ENCODE results near the gene IL33. TPM values are rescaled to one million over a fixed set of nuclear protein-coding genes. Genes with fewer than 3 reads are reported as not detected.

Gene IL33
- total and polyA plus RNA-seq, 2 experiments from 2014 or later = not detected

DNA sequence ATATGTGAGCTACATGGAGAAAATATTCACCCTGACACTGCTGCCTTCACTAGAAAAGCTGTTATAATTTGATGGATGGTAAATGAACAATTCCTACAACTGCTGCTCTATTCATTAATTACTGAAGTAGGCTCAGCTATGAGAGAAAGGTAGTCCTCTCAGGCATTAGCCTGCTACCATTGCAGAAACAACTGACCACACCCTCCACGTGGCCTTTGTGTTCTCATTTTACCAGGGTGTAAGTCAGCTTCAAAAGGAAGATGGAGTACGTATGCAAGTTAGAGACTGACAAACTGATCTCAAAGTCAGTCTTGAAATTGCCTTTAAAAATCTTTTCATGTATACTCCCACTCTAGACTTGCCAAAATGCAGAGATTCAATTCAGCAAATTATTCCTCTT lies 86.3 kb downstream of the IL33 start:
- TF ChIP-seq REST (IDR thresholded peaks at IDR 0.05; ENCODE audit: unreplicated experiment) (no peak), STAT1 (IDR thresholded peaks at IDR 0.05; ENCODE audit: unreplicated experiment) (no peak), JUNB (IDR thresholded peaks at IDR 0.05; ENCODE audit: unreplicated experiment) (no peak), POLR2AphosphoS5 (IDR thresholded peaks at IDR 0.05; ENCODE audit: low read depth) (no peak), CREB1 (CRISPR knock-in tag; IDR thresholded peaks at IDR 0.05; ENCODE audit: low read depth) (no peak), NANOG (IDR thresholded peaks at IDR 0.05; ENCODE audit: borderline replicate concordance) (no peak), EZH2 (IDR thresholded peaks at IDR 0.05; ENCODE audit: low read depth, unreplicated experiment) (no peak), ZNF331 (CRISPR knock-in tag; IDR thresholded peaks at IDR 0.05; ENCODE audit: low read depth) (no peak), ZNF114 (CRISPR knock-in tag; IDR thresholded peaks at IDR 0.05) (no peak), EZH2phosphoT487 (IDR thresholded peaks at IDR 0.05; ENCODE audit: unreplicated experiment) (no peak), CTCF (conservative IDR thresholded peaks at IDR 0.05; ENCODE audit: low read depth in 2 of 2) (no peak)
- TF ChIP-seq, protein P1, sequence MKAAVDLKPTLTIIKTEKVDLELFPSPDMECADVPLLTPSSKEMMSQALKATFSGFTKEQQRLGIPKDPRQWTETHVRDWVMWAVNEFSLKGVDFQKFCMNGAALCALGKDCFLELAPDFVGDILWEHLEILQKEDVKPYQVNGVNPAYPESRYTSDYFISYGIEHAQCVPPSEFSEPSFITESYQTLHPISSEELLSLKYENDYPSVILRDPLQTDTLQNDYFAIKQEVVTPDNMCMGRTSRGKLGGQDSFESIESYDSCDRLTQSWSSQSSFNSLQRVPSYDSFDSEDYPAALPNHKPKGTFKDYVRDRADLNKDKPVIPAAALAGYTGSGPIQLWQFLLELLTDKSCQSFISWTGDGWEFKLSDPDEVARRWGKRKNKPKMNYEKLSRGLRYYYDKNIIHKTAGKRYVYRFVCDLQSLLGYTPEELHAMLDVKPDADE (IDR thresholded peaks at IDR 0.05) = no peak
- TF ChIP-seq, protein P2, sequence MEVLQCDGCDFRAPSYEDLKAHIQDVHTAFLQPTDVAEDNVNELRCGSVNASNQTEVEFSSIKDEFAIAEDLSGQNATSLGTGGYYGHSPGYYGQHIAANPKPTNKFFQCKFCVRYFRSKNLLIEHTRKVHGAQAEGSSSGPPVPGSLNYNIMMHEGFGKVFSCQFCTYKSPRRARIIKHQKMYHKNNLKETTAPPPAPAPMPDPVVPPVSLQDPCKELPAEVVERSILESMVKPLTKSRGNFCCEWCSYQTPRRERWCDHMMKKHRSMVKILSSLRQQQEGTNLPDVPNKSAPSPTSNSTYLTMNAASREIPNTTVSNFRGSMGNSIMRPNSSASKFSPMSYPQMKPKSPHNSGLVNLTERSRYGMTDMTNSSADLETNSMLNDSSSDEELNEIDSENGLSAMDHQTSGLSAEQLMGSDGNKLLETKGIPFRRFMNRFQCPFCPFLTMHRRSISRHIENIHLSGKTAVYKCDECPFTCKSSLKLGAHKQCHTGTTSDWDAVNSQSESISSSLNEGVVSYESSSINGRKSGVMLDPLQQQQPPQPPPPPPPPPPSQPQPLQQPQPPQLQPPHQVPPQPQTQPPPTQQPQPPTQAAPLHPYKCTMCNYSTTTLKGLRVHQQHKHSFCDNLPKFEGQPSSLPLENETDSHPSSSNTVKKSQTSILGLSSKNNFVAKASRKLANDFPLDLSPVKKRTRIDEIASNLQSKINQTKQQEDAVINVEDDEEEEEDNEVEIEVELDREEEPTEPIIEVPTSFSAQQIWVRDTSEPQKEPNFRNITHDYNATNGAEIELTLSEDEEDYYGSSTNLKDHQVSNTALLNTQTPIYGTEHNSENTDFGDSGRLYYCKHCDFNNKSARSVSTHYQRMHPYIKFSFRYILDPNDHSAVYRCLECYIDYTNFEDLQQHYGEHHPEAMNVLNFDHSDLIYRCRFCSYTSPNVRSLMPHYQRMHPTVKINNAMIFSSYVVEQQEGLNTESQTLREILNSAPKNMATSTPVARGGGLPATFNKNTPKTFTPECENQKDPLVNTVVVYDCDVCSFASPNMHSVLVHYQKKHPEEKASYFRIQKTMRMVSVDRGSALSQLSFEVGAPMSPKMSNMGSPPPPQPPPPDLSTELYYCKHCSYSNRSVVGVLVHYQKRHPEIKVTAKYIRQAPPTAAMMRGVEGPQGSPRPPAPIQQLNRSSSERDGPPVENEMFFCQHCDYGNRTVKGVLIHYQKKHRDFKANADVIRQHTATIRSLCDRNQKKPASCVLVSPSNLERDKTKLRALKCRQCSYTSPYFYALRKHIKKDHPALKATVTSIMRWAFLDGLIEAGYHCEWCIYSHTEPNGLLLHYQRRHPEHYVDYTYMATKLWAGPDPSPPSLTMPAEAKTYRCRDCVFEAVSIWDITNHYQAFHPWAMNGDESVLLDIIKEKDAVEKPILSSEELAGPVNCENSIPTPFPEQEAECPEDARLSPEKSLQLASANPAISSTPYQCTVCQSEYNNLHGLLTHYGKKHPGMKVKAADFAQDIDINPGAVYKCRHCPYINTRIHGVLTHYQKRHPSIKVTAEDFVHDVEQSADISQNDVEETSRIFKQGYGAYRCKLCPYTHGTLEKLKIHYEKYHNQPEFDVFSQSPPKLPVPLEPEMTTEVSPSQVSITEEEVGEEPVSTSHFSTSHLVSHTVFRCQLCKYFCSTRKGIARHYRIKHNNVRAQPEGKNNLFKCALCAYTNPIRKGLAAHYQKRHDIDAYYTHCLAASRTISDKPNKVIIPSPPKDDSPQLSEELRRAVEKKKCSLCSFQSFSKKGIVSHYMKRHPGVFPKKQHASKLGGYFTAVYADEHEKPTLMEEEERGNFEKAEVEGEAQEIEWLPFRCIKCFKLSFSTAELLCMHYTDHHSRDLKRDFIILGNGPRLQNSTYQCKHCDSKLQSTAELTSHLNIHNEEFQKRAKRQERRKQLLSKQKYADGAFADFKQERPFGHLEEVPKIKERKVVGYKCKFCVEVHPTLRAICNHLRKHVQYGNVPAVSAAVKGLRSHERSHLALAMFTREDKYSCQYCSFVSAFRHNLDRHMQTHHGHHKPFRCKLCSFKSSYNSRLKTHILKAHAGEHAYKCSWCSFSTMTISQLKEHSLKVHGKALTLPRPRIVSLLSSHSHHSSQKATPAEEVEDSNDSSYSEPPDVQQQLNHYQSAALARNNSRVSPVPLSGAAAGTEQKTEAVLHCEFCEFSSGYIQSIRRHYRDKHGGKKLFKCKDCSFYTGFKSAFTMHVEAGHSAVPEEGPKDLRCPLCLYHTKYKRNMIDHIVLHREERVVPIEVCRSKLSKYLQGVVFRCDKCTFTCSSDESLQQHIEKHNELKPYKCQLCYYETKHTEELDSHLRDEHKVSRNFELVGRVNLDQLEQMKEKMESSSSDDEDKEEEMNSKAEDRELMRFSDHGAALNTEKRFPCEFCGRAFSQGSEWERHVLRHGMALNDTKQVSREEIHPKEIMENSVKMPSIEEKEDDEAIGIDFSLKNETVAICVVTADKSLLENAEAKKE (CRISPR knock-in tag; IDR thresholded peaks at IDR 0.05) = no peak
- no peaks in the 10 kb centered on the region for H3F3A ChIP-seq (replicated peaks; ENCODE audit: low read depth)
- ATAC-seq (no peak), DNase-seq (ENCODE audit: low spot score) (no peak)
- H3K27ac Mint-ChIP-seq = no peak overlapping the region
- no peaks in the 10 kb centered on the region for H3K36me3 ChIP-seq (ENCODE audit: insufficient read depth)
- H3K4me1 ChIP-seq (ENCODE audit: insufficient read depth) = no peaks in the 10 kb centered on the region
- no peaks in the 10 kb centered on the region for H3K79me2 ChIP-seq (replicated peaks; ENCODE audit: insufficient read depth)
- H3K4me3 ChIP-seq = no peak overlapping the region
- H4K20me1 ChIP-seq (replicated peaks; ENCODE audit: insufficient read depth) = no peaks in the 10 kb centered on the region
- H3K27me3 Mint-ChIP-seq (ENCODE audit: insufficient read depth, low read depth, poor library complexity) = no peaks in the 10 kb centered on the region
- H3K36me3 Mint-ChIP-seq (ENCODE audit: low read depth) = no peaks in the 10 kb centered on the region
- no peak overlapping the region for H3K27ac ChIP-seq (ENCODE audit: low read depth)
- H3K4me3 Mint-ChIP-seq = no peak overlapping the region
- no peaks in the 10 kb centered on the region for H3K27me3 ChIP-seq (ENCODE audit: insufficient read depth)
- H3K4me1 Mint-ChIP-seq = no peaks in the 10 kb centered on the region
- no peak overlapping the region for H2AFZ ChIP-seq
- H3K9me2 ChIP-seq (ENCODE audit: insufficient read depth) = no peaks in the 10 kb centered on the region
- H3K4me2 ChIP-seq = no peak overlapping the region
- 0 out of 3 replicates have a peak, but pooled peaks cover under 1% of the 10 kb centered on the region for H3K9me3 Mint-ChIP-seq

Measured in GM23338 (cell line).